WI38 (cell line): Measurements from ENCODE around the gene CSAD.
A peak's percentile ranks its signal among the peaks of the same experiment; 100 is the strongest.

Experiments
- H3K4me3 ChIP-seq: 2 replicates; pipeline ENCODE4 v1.5.1; 2011; ENCODE audit warnings: low read depth, mild to moderate bottlenecking, control low read depth, low read length
- TF ChIP-seq, protein P1 (sequence below): IDR thresholded peaks from 2 replicates; pipeline ENCODE4 v1.5.1; 2012; ENCODE audit warnings: low read depth, mild to moderate bottlenecking, control low read depth, low read length

Gene CSAD

DNA sequence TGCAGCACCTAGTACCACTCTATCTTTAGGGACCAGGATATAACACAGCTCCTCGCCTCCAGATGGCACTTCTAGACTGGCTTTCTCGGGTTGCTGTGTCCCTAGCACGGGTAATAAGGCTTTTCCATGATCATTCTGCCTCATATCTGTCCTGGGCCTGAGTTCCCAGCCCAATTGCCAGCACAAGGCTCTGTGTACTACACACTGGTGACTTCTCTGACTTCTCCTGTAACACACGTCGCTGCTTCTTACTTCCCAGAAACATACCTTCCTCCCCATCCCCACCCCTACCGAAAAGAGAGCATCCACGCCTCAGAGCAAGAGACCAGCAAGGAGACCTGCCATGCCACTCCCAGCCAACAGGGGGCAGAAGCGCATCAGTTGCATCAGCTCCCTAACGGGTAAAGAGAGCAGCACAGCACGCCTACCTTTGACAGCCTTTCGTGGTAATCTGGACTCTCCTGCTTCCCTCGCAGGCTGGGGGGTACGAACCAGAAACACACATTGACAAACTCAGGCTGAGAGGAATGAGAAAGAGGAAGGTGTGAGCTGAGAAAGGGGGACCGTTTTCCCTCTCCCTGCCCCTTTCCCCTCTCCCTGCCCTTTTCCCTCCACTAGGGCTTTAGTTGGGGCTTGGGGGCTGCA, 21.4 kb downstream of the CSAD start:
- no peak overlapping the region for H3K4me3 ChIP-seq
- TF ChIP-seq, protein P1, sequence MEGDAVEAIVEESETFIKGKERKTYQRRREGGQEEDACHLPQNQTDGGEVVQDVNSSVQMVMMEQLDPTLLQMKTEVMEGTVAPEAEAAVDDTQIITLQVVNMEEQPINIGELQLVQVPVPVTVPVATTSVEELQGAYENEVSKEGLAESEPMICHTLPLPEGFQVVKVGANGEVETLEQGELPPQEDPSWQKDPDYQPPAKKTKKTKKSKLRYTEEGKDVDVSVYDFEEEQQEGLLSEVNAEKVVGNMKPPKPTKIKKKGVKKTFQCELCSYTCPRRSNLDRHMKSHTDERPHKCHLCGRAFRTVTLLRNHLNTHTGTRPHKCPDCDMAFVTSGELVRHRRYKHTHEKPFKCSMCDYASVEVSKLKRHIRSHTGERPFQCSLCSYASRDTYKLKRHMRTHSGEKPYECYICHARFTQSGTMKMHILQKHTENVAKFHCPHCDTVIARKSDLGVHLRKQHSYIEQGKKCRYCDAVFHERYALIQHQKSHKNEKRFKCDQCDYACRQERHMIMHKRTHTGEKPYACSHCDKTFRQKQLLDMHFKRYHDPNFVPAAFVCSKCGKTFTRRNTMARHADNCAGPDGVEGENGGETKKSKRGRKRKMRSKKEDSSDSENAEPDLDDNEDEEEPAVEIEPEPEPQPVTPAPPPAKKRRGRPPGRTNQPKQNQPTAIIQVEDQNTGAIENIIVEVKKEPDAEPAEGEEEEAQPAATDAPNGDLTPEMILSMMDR: peak; percentile 99

DNA sequence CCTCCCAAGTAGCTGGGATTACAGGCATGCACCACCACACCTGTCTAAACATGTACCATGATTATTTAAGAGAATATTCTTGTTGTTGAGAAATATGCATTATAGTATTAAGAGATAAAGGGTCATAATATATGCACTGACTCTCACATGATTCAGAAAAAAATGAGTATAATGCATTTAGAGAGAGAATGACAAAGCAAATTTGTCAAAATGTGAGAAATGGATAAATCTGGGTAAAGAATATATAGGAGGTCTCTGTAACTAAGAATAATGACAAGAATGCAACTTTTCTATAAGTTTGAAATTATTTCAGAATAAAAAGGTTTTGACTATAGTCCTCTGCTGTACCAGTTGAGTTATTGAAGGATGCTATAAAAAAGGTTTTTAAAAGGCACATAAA, 28.3 kb downstream of the CSAD start:
- no peak overlapping the region for H3K4me3 ChIP-seq
- TF ChIP-seq, protein P1: no peak

DNA sequence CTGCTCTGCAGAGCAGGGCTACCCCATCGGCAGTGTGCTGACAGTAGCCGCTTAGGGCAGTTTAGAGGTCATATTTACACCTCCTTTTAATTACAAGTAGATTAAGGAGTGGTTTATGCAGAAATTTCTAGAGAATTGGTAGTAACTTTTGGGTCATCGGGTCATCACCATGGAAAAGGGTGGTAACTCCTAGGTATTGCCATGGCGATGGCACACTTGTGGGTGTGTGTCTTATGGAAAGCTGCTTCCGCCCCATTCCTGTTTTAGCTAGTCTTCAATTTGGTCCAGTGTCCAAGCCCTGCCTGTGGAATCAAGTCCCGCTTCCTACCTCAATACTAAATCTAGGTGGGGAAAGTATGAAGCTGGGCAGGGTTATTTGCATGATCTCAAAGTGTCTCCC, 29.7 kb downstream of the CSAD start:
- no peak overlapping the region for H3K4me3 ChIP-seq
- TF ChIP-seq, protein P1: no peak

DNA sequence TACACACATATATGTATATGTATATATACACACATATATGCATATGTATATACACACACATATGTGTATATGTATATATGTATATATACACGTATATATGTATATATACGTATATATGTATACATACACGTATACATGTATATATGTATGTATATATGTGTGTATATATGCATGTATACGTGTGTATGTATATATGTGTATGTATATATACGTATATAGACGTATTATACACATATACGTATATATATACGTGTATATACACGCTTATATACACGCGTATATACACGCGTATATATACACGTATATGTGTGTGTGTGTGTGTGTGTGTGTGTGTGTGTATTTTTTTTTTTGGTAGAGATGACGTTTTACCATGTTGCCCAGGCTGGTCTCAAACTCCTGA, 33.1 kb downstream of the CSAD start:
- TF ChIP-seq, protein P1: no peak
- H3K4me3 ChIP-seq: no peak overlapping the region

DNA sequence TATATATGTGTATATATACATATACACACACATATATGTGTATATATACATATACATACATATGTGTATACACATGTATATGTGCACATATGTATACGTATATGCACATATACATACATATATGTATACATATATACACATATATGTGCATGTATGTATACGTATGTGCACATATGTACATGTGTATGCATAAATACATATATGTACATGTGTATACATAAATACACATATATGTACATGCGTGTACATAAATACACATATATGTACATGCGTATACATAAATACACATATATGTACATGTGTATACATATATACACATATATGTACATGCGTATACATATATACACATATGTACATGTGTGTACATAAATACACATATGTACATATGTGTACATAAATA, 33.5 kb downstream of the CSAD start:
- TF ChIP-seq, protein P1: no peak
- no peak overlapping the region for H3K4me3 ChIP-seq

DNA sequence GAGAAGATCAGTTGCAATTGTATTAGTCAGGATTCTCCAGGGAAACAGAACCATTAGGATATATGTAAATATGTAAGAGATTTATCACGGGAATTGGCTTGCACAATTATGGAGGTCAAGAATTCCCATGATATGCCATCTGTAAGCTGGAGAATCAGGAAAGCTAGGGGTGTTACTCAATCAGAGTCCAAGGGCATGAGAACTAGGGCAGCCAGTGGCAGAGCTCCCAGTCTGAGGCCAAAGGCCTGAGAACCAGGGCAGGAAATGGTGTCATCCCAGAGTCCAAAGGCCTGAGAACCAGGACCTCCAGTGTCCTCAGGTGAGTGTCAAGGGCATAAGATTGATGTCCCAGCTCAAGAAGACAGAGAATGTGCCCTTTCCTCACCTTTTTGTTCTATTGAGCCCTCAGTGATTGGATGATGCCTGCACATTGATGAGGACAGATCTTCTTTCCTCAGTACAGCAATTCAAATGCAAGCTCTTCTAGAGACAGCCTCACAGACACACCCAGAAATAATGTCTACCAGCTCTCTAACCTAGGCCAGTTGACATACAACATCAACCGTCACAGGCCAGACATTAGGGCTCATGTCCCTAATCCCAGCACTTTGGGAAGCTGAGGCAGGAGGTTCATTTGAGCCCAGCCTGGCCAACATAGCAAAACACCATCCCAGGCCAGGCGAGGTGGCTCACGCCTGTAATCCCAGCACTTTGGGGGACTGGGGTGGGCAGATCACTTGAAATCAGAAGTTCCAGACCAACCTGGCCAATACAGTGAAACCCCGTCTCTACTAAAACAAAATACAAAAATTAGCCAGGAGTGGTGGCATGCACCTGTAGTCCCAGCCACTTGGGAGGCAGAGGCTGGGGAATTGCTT, 35.1 kb downstream of the CSAD start:
- TF ChIP-seq, protein P1: no peak
- H3K4me3 ChIP-seq: no peak overlapping the region

DNA sequence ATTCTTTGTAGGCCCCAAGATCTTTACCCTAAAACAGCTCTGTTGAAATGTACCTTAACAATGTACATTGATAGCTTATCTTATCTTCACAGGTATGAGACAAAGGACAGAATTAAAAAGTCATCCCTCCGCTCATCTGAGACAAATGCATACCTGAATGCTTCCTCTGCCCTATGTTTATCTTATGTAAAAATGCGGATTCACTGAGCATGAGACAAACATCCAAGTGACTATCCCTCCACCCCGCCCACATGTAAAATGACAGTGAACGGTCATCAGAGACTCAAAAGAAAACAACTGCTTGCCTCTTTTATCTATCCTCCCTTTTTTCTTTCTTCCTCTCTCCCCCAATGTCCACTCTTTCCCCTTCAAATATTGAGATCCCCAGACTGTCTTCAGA, 37.4 kb downstream of the CSAD start:
- TF ChIP-seq, protein P1: no peak
- H3K4me3 ChIP-seq: no peak overlapping the region
